Measurements from ENCODE around the gene MARK3.

The MARK3 gene

GRCh38 chr14:103540821-103541708 is 155.8 kb downstream of the MARK3 start:
- Mint-ChIP-seq H3K36me3 (ENCODE audit: low read depth) (no peaks in the 10 kb centered on the region), H3K27ac (no peak overlapping the region), H3K9me3 (no peaks in the 10 kb centered on the region), H3K4me1 (peaks cover 6% of the 10 kb centered on the region), H3K27me3 (ENCODE audit: low read depth, poor library complexity) (no peaks in the 10 kb centered on the region), H3K4me3 (no peak overlapping the region)
- no peak for DNase-seq
- TF ChIP-seq, protein P1, sequence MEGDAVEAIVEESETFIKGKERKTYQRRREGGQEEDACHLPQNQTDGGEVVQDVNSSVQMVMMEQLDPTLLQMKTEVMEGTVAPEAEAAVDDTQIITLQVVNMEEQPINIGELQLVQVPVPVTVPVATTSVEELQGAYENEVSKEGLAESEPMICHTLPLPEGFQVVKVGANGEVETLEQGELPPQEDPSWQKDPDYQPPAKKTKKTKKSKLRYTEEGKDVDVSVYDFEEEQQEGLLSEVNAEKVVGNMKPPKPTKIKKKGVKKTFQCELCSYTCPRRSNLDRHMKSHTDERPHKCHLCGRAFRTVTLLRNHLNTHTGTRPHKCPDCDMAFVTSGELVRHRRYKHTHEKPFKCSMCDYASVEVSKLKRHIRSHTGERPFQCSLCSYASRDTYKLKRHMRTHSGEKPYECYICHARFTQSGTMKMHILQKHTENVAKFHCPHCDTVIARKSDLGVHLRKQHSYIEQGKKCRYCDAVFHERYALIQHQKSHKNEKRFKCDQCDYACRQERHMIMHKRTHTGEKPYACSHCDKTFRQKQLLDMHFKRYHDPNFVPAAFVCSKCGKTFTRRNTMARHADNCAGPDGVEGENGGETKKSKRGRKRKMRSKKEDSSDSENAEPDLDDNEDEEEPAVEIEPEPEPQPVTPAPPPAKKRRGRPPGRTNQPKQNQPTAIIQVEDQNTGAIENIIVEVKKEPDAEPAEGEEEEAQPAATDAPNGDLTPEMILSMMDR (IDR thresholded peaks at IDR 0.05) = no peak

DNA sequence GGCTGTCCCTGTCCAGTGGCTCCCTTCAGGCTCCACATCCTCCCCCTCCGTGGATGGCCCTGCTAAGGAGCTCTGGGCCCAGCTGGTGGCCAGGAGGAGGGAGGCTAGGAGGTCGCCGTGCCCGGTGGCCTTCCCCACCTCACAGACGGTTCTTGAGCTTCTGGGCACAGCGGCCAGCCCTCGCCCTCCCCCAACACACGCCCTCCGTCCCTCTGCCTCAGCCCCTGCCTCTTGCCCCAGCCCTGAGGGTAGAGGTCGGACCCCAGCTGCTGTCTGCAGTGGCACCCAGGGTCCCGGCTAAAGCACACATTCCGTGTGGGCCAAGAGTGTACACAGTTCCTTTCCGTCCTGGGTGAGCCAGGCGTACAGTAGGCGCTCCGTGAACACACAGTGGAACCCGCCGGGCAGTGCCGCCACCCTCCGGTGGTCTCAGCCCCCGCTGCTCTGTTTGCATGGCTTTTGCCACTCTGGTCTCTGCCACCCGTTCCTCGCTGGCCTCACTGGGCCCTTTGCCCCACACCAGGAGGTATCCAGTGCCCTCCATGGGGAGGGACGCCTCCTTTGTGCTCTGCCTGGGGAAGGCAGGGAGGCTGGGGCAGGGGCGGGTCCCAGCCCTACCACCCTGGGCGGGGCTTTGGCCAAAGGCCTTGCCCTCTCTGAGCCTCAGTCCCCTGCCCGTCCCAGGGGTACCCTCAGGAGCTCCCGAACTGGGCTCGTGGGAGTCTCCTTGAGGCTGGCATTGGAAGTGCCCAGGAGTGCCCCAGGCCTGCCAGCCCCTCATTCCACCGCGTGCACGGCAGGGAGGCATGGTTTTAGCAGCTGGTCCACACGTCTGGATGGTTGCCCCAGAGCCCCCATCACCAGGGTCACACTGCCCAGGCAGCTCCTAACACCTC is 156.7 kb downstream of the MARK3 start:
- Mint-ChIP-seq H3K9me3 (no peaks in the 10 kb centered on the region), H3K27me3 (ENCODE audit: low read depth, poor library complexity) (no peaks in the 10 kb centered on the region), H3K4me1 (peaks cover 6% of the 10 kb centered on the region), H3K27ac (no peak overlapping the region), H3K4me3 (no peak overlapping the region), H3K36me3 (ENCODE audit: low read depth) (no peaks in the 10 kb centered on the region)
- TF ChIP-seq, protein P1 (IDR thresholded peaks at IDR 0.05) = no peak
- no peak for DNase-seq

DNA sequence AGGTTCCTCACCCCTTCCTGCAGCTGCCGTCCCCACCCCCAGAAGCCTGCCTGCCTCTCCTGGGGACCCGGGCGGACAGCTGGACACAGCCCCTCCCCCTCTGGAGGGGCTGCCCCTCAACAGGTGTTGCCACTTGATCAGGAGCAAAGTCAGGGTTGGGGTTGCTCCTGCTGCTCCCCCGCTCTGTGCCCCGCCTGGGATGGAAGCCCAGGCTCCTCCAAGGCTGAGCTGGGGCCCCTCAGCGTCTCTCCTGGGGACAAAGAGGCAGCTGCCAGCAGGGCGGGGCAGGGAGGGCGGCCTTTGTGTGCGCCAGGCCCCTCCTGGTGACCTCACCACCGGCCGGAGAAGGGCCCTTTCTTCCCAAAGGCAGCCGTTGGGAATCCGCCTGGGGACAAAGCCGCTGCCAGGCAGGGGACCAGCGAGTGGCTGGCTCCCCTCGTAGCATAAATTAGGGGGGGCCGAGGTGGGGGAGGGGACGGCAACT is 157.4 kb downstream of the MARK3 start:
- DNase-seq = peak; percentile 57
- no peaks in the 10 kb centered on the region for H3K27me3 Mint-ChIP-seq (ENCODE audit: low read depth, poor library complexity)
- peaks cover 6% of the 10 kb centered on the region for H3K4me1 Mint-ChIP-seq
- TF ChIP-seq, protein P1 (IDR thresholded peaks at IDR 0.05) = no peak
- no peak overlapping the region for H3K27ac Mint-ChIP-seq
- H3K36me3 Mint-ChIP-seq (ENCODE audit: low read depth) = no peaks in the 10 kb centered on the region
- H3K4me3 Mint-ChIP-seq = no peak overlapping the region
- H3K9me3 Mint-ChIP-seq = no peaks in the 10 kb centered on the region

DNA sequence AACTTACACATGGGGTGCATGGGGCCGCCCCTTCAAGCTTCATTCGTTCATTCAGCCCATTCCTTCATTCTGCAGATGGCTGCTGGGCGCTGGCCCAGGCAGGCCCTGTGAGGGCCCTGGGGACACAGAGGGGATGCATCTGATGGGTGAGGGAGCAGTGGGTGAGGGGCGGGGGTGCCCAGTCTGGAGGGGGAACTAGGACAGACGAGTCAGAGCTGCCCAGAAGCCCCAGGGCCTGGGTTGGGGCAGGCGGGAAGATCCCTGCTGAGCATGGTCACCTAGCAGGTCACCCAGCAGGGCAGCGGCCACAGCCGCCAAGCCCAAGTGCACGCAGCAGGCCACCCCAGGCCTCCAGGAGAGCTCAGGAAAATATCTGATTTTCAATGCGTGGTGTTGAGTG is 157.9 kb downstream of the MARK3 start:
- no peaks in the 10 kb centered on the region for H3K36me3 Mint-ChIP-seq (ENCODE audit: low read depth)
- no peaks in the 10 kb centered on the region for H3K9me3 Mint-ChIP-seq
- DNase-seq = no peak
- peaks cover 6% of the 10 kb centered on the region for H3K4me1 Mint-ChIP-seq
- no peak overlapping the region for H3K4me3 Mint-ChIP-seq
- no peaks in the 10 kb centered on the region for H3K27me3 Mint-ChIP-seq (ENCODE audit: low read depth, poor library complexity)
- TF ChIP-seq, protein P1 (IDR thresholded peaks at IDR 0.05) = no peak
- no peak overlapping the region for H3K27ac Mint-ChIP-seq

DNA sequence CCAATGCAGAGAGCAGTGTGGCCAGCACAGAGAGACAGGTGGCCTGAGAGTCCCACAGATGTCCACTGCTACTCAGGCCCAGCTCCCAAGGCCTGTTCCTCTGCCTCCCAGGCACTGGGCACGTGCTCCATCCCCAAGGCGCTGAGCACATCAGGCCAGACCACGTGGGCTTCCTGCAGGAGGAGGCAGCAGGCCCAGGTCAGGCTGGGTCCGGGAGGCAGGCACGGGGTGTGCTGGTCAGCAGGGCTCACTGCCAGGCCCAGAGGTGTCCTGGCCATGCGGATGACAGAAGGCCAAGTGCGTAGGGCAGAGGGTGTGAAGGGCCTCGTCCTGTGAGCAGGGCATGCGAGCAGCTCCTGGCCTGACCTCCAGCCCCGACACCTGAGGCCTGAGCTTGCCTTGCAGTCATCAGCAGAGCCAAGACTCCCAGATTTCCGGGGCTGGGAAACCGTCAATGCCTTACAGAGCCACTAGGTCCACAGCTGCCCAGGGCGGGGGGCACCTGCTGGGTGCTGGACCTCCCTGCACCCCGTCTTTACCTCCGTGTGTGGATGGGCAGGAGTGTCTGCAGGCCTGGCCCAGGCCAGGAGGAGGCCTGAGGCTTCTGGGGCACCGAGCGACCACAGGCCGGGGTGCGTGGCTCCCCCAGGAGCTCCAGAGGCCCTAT is 158.6 kb downstream of the MARK3 start:
- H3K27me3 Mint-ChIP-seq (ENCODE audit: low read depth, poor library complexity) = no peaks in the 10 kb centered on the region
- no peak for DNase-seq
- no peak overlapping the region for H3K27ac Mint-ChIP-seq
- no peaks in the 10 kb centered on the region for H3K36me3 Mint-ChIP-seq (ENCODE audit: low read depth)
- no peaks in the 10 kb centered on the region for H3K9me3 Mint-ChIP-seq
- peaks cover 6% of the 10 kb centered on the region for H3K4me1 Mint-ChIP-seq
- TF ChIP-seq, protein P1 (IDR thresholded peaks at IDR 0.05) = no peak
- H3K4me3 Mint-ChIP-seq = no peak overlapping the region

All from nephron progenitor cell (in vitro differentiated cells).